Ovary (tissue), 9 donors: ENCODE measurements around the gene CALML4. TPM values are rescaled to one million over a fixed set of nuclear protein-coding genes. Genes with fewer than 3 reads are reported as not detected.
"Not testable (repeated sequence)": the region's sequence is repeated elsewhere in the genome, so short reads cannot be mapped to it uniquely, and the experiment has no call there.

Source experiments
- DNase-seq, 5 donors: peaks; one replicate each; pipeline ENCODE4 v3.0.0-alpha.2; 2019 to 2020
- H3K27ac ChIP-seq, 2 donors: fragments of 200-600 bp; one replicate each; pipeline versions ENCODE4 v1.5.1 to v1.8.0; 2019 to 2022
- H3K27me3 ChIP-seq: fragments of 200-600 bp; one replicate; pipeline ENCODE4 v1.8.0; 2022
- H3K36me3 ChIP-seq: fragments of 200-600 bp; sonication (generic); one replicate; pipeline ENCODE4 v1.5.1; 2019
- H3K4me1 ChIP-seq: one replicate; pipeline ENCODE4 v1.8.1; 2013; ENCODE audit warnings: mild to moderate bottlenecking, moderate library complexity; ENCODE audit not compliant: insufficient read depth
- H3K4me3 ChIP-seq: fragments of 200-600 bp; sonication (generic); one replicate; pipeline ENCODE4 v1.5.1; 2017
- H3K9me3 ChIP-seq, 2 donors: fragments of 200-600 bp in 1 of 2; sonication (generic) in 1 of 2; one replicate each; pipeline versions ENCODE4 v1.5.1 to v1.8.1; 2013 to 2019; ENCODE audit warnings: mild to moderate bottlenecking in 1 of 2, moderate library complexity in 1 of 2
- EP300 ChIP-seq: sonication (generic); formaldehyde crosslinking; IDR thresholded peaks from one replicate; pipeline ENCODE4 v1.6.1; 2017; ENCODE audit warnings: antibody characterized with exemption
- POLR2A ChIP-seq: fragments of 450-650 bp; IDR thresholded peaks from one replicate; pipeline ENCODE4 v1.6.1; 2017; ENCODE audit warnings: antibody characterized with exemption, mild to moderate bottlenecking, moderate library complexity
- WGBS, 3 donors: extraction: QIAGEN DNeasy Blood & Tissue Kit in 1 of 3; methylation state at CpG; one replicate each; pipeline versions ENCODE4 v1.1.5 to v1.1.7; 2013 to 2017; 5-methylcytosine and 5-hydroxymethylcytosine counted together
- intact Hi-C, 4 donors: fragments of 100-400 bp; cut with DNase I; formaldehyde crosslinking; loops; one replicate each; pipeline versions ENCODE4 v1.11.0 to v1.15.1; 2022 to 2023
- polyA plus RNA-seq, 2 donors: library from polyadenylated mRNA; stranded (reverse); fragments of 200-250 nt in 1 of 2; fragments of 350-450 nt in 1 of 2; fragmentation: Illumina TruSeq in 1 of 2; extraction: RNeasy Lipid Tissue Mini Kit (QIAGEN cat#74804) in 1 of 2; gene quantifications; one replicate each; pipeline ENCODE4 v1.2.3, GENCODE V29; 2013 to 2014
- total RNA-seq, 7 donors: library from RNA; depleted of rRNA in 2 of 7; stranded (reverse); fragments of >200 nt in 2 of 7; fragmentation: NEBNext Ultra II Directional in 3 of 7; extraction: Animal tissue kit (Norgen Biotek cat#: 25700) in 3 of 7; gene quantifications; one replicate each; pipeline versions ENCODE4 v1.1.0 to v1.2.4, GENCODE V29; 2016 to 2023
- TF ChIP-seq, protein P1 (sequence below), 3 donors: fragments of 450-650 bp in 2 of 3; fragments of 200-600 bp in 1 of 3; IDR thresholded peaks; one replicate each; pipeline versions ENCODE4 v1.5.1 to v1.8.0; 2016 to 2022; ENCODE audit warnings: antibody characterized with exemption in 3 of 3, mild to moderate bottlenecking in 1 of 3
- donor health status: DM: no; HTN: no; CAD: no; lungs with moderate emphysema.
- donor health status: DM: no; HTN: no; CAD: no.
- donor health status: Bipolar disorder and iron deficiency.
- donor health status: DM: yes; HTN: yes; CAD: no.
- donor health status: DM: no; HTN: no; CAD: no.
- donor health status: DM: yes; HTN: yes; CAD: no.

Gene CALML4
- total and polyA plus RNA-seq, 9 donors: 2.5 to 9.5 (median 3.2) TPM

DNA sequence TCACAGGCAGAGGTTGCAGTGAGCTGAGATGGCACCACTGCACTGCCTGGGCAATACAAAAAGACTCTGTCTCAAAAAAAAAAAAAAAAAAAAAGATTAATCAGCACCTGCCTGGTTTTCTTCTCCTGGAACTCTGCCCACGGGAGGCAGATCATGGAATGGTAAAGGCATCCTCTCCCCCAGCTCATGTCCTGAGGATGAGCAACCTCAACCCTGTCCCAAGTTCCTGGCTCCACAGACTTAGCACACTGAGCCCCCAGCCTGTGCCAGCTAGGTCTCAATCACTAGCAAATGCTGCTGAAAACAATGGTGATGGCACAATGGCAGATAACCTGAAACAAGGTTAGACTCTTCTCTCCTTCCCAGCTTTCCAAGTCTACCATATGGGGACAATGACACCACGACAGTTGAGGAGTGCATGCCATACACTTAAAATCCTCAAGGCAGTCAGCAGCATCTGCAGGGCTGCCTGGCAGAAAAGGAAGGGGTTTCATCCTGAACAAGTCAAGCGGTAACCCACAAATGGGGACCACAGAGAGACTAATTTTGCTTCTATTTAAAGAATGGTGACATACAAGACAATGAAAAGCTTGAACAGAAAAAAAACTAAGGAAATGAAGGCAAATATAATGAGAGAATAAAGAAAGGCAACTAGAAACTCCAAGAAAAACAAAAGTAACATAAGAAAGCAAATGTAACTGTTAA is 19.6 kb upstream of the CALML4 start:
- intact Hi-C loops: no loop called here
- H3K4me1 ChIP-seq: peaks cover 4% of the 10 kb centered on the region
- TF ChIP-seq, protein P1, sequence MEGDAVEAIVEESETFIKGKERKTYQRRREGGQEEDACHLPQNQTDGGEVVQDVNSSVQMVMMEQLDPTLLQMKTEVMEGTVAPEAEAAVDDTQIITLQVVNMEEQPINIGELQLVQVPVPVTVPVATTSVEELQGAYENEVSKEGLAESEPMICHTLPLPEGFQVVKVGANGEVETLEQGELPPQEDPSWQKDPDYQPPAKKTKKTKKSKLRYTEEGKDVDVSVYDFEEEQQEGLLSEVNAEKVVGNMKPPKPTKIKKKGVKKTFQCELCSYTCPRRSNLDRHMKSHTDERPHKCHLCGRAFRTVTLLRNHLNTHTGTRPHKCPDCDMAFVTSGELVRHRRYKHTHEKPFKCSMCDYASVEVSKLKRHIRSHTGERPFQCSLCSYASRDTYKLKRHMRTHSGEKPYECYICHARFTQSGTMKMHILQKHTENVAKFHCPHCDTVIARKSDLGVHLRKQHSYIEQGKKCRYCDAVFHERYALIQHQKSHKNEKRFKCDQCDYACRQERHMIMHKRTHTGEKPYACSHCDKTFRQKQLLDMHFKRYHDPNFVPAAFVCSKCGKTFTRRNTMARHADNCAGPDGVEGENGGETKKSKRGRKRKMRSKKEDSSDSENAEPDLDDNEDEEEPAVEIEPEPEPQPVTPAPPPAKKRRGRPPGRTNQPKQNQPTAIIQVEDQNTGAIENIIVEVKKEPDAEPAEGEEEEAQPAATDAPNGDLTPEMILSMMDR (IDR thresholded peaks at IDR 0.05): no peak
- TF ChIP-seq EP300 (no peak), POLR2A (no peak)
- no peak for DNase-seq
- no peaks in the 10 kb centered on the region for H3K27me3 ChIP-seq
- no peak overlapping the region for H3K4me3 ChIP-seq
- H3K36me3 ChIP-seq: no peaks in the 10 kb centered on the region
- H3K9me3 ChIP-seq: no peaks in the 10 kb centered on the region
- H3K27ac ChIP-seq: no peak overlapping the region
- WGBS, 3 donors: 86 to 93% (median 90%) methylated on average over 3 of the region's 3 CpGs

DNA sequence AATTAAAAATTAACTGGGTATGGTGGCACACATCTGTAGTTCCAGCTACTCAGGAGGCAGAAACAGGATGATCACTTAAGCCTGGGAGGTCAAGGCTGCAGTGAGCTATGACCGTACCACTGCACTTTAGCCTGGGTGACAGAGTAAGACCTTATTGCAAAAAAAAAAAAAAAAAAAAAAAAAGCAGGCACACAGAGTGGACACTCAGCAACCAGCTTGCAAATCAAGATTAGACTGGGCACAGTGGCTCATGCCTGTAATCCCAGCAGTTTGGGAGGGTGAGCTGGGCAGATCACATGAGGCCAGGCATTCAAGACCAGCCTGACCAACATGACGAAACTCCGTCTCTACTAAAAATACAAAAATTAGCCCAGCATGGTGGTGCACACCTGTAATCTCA is 19.0 kb upstream of the CALML4 start:
- intact Hi-C loops: no loop called here
- TF ChIP-seq EP300 (no peak), POLR2A (no peak)
- TF ChIP-seq, protein P1 (IDR thresholded peaks at IDR 0.05): no peak
- no peak overlapping the region for H3K27ac ChIP-seq
- H3K27me3 ChIP-seq: no peaks in the 10 kb centered on the region
- no peak for DNase-seq
- 79 to 95% (median 82%) methylated on average over 3 of the region's 3 CpGs for WGBS, 3 donors
- peaks cover 4% of the 10 kb centered on the region for H3K4me1 ChIP-seq
- no peaks in the 10 kb centered on the region for H3K36me3 ChIP-seq
- no peak overlapping the region for H3K4me3 ChIP-seq
- no peaks in the 10 kb centered on the region for H3K9me3 ChIP-seq

DNA sequence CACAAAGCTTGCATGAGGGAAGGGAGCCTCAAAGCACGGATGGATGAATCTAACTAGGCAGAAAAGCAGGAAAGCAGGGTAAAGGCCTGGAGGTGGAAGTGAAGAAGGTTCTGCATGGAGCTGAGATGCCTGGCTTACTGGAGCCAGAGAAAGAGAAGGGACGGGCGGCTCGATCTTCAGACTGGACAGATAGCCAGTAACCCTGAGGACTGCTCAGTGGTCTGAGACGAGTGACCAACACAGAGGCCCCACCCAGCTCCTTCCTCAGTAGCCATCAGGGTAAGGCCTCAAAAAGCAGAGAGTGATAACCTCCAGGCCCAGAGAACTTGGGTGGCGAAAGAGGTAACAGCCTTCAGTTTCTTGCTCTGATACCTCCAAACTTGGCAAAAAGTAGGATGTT is 18.0 kb upstream of the CALML4 start:
- intact Hi-C loops: no loop called here
- Histone ChIP-seq H3K4me3 (no peak overlapping the region), H3K9me3 (no peaks in the 10 kb centered on the region), H3K27me3 (no peaks in the 10 kb centered on the region), H3K36me3 (no peaks in the 10 kb centered on the region), H3K4me1 (no peaks in the 10 kb centered on the region), H3K27ac (no peak overlapping the region)
- WGBS, 3 donors: 96% methylated on average over 6 of the region's 6 CpGs
- TF ChIP-seq, protein P1 (IDR thresholded peaks at IDR 0.05): no peak
- TF ChIP-seq POLR2A (no peak), EP300 (no peak)
- no peak for DNase-seq

DNA sequence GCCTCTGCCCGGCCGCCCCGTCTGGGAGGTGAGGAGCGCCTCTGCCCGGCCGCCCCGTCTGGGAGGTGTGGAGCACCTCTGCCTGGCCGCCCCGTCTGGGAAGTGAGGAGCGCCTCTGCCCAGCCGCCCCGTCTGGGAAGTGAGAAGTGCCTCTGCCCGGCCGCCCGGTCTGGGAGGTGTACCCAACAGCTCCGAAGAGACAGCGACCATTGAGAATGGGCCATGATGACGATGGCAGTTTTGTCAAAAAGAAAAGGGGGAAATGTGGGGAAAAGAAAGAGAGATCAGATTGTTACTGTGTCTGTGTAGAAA is 17.3 kb upstream of the CALML4 start:
- WGBS, 3 donors: 95 to 98% (median 95%) methylated on average over 12 to 18 of the region's 18 CpGs
- H3K27ac ChIP-seq, H3K4me1 ChIP-seq, DNase-seq, intact Hi-C loops, H3K9me3 ChIP-seq, H3K36me3 ChIP-seq, H3K27me3 ChIP-seq, H3K4me3 ChIP-seq: not testable (repeated sequence)

DNA sequence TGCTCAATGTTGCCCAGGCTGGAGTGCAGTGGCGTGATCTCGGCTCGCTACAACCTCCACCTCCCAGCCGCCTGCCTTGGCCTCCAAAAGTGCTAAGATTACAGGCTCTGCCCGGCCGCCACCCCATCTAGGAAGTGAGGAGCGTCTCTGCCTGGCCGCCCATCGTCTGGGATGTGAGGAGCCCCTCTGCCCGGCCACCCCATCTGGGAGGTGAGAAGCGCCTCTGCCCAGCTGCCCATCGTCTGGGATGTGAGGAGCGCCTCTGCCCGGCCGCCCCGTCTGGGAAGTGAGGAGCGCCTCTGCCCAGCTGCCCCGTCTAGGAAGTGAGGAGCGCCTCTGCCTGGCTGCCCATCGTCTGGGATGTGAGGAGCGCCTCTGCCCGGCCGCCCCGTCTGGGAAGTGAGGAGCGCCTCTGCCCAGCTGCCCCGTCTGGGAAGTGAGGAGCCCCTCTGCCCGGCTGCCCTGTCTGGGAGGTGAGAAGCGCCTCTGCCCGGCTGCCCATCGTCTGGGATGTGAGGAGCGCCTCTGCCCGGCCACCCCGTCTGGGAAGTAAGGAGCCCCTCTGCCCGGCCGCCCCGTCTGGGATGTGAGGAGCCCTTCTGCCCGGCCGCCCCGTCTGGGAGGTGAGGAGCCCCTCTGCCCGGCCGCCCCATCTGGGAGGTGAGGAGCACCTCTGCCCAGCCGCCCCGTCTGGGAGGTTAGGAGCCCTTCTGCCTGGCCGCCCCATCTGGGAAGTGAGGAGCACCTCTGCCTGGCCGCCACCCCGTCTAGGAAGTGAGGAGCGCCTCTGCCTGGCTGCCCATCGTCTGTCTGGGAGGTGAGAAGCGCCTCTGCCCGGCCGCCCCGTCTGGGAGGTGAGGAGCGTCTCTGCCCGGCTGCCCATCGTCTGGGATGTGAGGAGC is 16.6 kb upstream of the CALML4 start:
- H3K4me3 ChIP-seq, H3K27me3 ChIP-seq, intact Hi-C loops, H3K9me3 ChIP-seq, H3K4me1 ChIP-seq, H3K27ac ChIP-seq, H3K36me3 ChIP-seq: not testable (repeated sequence)
- 91 to 97% (median 91%) methylated on average over 45 to 55 of the region's 55 CpGs for WGBS, 3 donors
- peak in 1 of 5 donors; percentile 14 for DNase-seq
